OCI-LY3 (cell line): ENCODE measurements around the gene PRSS8.

Experiments
- EZH2phosphoT487 ChIP-seq: fragments of 200-600 bp; shearing (Covaris generic); IDR thresholded peaks from 2 replicates; pipeline ENCODE4 v1.6.1; 2018; ENCODE audit warnings: antibody characterized with exemption, mixed run types, low read depth
- TF ChIP-seq, protein P1 (sequence below): fragments of 200-600, 300-600 bp; sonication (generic); IDR thresholded peaks from 2 replicates; pipeline ENCODE4 v1.5.1; 2014; ENCODE audit warnings: antibody characterized with exemption, low read length, low read depth

DNA sequence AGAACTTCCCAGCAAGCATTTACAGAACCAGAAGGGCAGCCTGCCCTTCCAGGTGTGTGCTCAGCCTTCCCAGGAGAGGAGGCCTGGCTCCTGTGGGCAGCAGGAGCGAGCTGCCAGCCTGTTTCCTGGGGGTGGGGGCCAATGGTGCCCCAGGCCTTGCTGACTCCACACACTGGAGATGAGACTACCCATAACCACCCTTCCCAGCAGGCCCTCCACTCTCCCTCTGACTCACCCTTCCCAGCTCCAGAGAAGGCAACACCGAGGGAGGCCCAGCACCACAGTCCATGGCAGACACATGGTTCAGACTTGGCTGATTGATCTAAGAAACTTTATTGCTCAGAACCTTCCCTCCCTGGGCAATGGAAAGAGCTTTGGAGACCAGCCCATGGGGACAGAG, 45.0 kb downstream of the PRSS8 start:
- TF ChIP-seq, protein P1, sequence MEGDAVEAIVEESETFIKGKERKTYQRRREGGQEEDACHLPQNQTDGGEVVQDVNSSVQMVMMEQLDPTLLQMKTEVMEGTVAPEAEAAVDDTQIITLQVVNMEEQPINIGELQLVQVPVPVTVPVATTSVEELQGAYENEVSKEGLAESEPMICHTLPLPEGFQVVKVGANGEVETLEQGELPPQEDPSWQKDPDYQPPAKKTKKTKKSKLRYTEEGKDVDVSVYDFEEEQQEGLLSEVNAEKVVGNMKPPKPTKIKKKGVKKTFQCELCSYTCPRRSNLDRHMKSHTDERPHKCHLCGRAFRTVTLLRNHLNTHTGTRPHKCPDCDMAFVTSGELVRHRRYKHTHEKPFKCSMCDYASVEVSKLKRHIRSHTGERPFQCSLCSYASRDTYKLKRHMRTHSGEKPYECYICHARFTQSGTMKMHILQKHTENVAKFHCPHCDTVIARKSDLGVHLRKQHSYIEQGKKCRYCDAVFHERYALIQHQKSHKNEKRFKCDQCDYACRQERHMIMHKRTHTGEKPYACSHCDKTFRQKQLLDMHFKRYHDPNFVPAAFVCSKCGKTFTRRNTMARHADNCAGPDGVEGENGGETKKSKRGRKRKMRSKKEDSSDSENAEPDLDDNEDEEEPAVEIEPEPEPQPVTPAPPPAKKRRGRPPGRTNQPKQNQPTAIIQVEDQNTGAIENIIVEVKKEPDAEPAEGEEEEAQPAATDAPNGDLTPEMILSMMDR: no peak
- TF ChIP-seq EZH2phosphoT487: no peak
